GM12865 (cell line): ENCODE measurements around the gene NKIRAS2.
A peak's percentile ranks its signal among the peaks of the same experiment; 100 is the strongest.
"Not testable (repeated sequence)": the region's sequence is repeated elsewhere in the genome, so short reads cannot be mapped to it uniquely, and the experiment has no call there.

Experiments used
- DNase-seq: peaks from one replicate; pipeline ENCODE4 v3.0.0; 2010; ENCODE audit warnings: low read depth
- H3K4me3 ChIP-seq: 2 replicates; pipeline ENCODE4 v1.5.1; 2011; ENCODE audit warnings: mild to moderate bottlenecking, low read depth, low read length, control low read depth
- CTCF ChIP-seq: IDR thresholded peaks from 2 replicates; pipeline ENCODE4 v1.5.1; 2011; ENCODE audit warnings: low read length, control low read depth, low read depth, inconsistent platforms; ENCODE audit not compliant: insufficient read depth; ENCODE audit errors: missing control alignments

The NKIRAS2 gene

DNA sequence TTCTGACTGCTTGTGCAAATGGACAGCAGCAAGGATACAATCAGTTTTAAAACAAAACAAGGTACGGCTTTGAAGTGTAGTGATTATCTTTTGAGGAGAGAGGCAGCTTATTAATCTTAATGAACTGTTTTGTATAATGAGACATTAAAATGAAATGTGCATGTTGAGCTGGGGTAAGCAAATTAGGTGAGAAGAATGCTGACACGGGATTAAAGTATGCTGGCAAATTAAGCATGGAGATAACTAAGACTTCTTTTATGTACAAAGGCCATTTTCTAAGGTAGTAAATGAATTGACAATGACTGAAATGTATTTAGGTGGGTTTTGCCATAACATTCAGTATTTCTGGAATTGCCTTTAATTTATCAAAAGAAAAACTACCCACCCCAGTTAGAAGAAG is 21.4 kb upstream of the NKIRAS2 start:
- DNase-seq, result no peak
- TF ChIP-seq CTCF, result no peak
- no peak overlapping the region for H3K4me3 ChIP-seq

- TF ChIP-seq CTCF, result no peak
- no peak overlapping the region for H3K4me3 ChIP-seq
- DNase-seq, result no peak
These were observed 19.3 kb upstream of the NKIRAS2 start for GRCh38 chr17:42000413-42001133.

GRCh38 chr17:42001729-42002128 is 18.2 kb upstream of the NKIRAS2 start:
- DNase-seq, result no peak
- no peak for TF ChIP-seq CTCF
- no peak overlapping the region for H3K4me3 ChIP-seq

GRCh38 chr17:42002175-42002791 is 17.6 kb upstream of the NKIRAS2 start:
- TF ChIP-seq CTCF, result no peak
- DNase-seq, result no peak
- no peak overlapping the region for H3K4me3 ChIP-seq

DNA sequence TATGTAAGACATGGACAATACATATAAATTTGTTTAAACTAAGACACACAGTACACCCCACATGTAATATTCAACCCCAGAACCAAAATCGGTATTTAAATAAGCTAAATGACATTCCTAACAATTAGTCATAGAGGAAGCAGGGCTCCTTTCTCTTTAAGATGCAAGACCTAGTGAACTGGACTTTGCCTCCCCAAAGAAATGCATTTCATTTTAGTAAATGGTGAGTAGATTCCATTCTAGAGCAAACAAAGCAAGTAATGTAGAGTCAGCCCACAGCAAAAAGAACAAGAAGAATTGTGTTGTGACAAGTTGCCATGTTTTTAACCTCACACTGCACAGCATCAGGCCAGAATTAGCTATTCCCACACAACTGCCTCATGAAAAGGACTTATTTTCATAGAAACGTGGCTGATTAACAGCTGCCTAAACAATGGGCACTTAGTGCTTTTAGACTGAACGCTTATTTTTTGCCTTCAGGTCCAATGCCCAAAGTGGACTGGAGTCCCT is 17.0 kb upstream of the NKIRAS2 start:
- DNase-seq, result no peak
- TF ChIP-seq CTCF, result no peak
- H3K4me3 ChIP-seq, result no peak overlapping the region

DNA sequence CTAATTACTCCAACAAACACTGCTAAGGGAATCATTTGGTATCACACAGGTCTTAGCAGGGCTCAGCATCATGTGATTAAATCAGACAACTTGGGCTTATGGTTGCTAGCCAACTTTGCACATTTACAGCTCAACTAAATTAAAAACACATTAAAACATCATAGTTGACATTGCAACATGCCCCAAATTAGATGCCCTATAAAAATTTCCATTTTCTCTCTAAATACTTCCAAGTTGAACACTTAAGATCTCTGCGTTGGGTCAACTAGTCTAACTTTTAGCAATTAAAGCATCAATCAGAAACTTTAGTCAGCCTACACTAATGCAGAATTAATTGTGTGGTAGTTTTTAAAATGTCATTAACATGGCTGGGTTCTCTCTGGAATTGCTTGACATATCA is 14.7 kb upstream of the NKIRAS2 start:
- no peak for DNase-seq
- no peak for TF ChIP-seq CTCF
- no peak overlapping the region for H3K4me3 ChIP-seq

DNA sequence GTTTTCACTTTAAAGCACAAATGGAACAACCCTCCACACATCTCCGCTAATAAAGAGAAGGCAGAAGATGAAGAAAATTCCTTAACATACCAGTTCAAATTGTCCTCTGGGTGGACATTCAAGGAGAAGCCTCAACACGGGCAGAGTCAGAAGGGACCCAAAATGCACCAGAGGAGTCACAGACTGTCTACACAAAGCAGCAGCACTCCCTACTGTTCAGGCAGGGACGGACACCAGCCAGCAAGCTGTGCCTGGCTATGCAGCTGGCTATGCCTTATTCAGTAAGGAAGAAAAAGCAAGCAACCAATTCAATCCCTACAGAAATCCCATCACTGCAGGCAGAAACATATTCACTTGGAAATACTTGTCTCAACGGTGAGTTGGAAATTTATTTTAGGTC is 10.7 kb upstream of the NKIRAS2 start:
- peak; percentile 14 for TF ChIP-seq CTCF
- DNase-seq, result no peak

GRCh38 chr17:42010266-42010680 is 9.6 kb upstream of the NKIRAS2 start:
- H3K4me3 ChIP-seq, DNase-seq: not testable (repeated sequence)

More for the DNA sequence above, 10.7 kb upstream of the NKIRAS2 start:
- no peak overlapping the region for H3K4me3 ChIP-seq
